ENCODE measurements around the gene NFU1.

DNA sequence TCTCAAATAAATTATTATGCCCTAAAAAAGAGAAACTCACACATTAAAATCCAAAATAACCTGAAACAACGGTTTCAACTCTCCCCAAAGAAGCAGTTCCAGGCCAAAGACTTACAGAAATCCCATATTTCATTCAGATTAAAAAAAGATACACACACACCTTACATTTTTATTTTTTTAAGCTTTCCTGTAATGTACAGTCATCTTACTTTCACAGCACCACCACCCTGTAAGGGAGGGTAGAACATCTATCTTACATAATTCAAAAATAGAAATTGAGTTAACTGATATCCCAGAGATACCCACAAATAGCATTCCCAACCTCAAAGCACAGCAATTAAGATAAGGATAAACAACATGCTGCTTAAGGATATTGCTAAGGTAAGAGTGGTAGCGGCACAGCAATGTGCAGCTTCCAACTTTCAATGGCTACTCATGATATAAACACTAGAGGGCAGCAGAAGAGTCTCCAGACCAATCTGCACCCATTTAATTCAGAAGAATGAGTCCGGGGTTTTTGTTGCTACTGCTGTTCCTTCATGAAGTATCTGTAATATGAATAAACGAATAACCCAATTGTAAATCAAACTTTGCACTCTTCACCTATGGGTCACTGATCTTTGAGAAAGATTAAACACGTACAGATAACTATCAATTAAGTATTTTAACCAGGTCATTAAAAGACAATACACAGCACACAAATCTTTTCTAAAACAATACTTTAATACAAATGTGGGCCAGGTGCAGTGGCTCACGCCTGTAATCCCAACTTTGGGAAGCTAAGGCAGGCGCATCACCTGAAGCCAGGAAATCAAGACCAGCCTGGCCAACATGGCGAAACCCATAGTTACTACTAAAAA lies 61.5 kb downstream of the NFU1 start:
- TF ChIP-seq, protein P1, sequence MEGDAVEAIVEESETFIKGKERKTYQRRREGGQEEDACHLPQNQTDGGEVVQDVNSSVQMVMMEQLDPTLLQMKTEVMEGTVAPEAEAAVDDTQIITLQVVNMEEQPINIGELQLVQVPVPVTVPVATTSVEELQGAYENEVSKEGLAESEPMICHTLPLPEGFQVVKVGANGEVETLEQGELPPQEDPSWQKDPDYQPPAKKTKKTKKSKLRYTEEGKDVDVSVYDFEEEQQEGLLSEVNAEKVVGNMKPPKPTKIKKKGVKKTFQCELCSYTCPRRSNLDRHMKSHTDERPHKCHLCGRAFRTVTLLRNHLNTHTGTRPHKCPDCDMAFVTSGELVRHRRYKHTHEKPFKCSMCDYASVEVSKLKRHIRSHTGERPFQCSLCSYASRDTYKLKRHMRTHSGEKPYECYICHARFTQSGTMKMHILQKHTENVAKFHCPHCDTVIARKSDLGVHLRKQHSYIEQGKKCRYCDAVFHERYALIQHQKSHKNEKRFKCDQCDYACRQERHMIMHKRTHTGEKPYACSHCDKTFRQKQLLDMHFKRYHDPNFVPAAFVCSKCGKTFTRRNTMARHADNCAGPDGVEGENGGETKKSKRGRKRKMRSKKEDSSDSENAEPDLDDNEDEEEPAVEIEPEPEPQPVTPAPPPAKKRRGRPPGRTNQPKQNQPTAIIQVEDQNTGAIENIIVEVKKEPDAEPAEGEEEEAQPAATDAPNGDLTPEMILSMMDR (IDR thresholded peaks at IDR 0.05; ENCODE audit: low read depth, low read length), result peak; percentile 83
- no peak for TF ChIP-seq EZH2phosphoT487 (IDR thresholded peaks at IDR 0.05; ENCODE audit: low read depth)

All from OCI-LY3 (cell line).